DND-41 (cell line): ENCODE data around the gene KLHL14.
"Not testable (repeated sequence)": the region's sequence is repeated elsewhere in the genome, so short reads cannot be mapped to it uniquely, and the experiment has no call there.

Source experiments
- CTCF ChIP-seq: IDR thresholded peaks from 2 replicates; pipeline ENCODE4 v1.5.1; 2012; ENCODE audit warnings: borderline replicate concordance, low read length, moderate library complexity, mild to moderate bottlenecking; ENCODE audit not compliant: poor library complexity, severe bottlenecking; ENCODE audit errors: extremely low read depth
- EZH2 ChIP-seq: IDR thresholded peaks from 3 replicates; pipeline ENCODE4 v1.6.1; 2012; ENCODE audit warnings: borderline replicate concordance, low read depth, mild to moderate bottlenecking, moderate library complexity, low read length, inconsistent platforms; ENCODE audit not compliant: severe bottlenecking

- TF ChIP-seq EZH2, CTCF: not testable (repeated sequence)
Measured at GRCh38 chr18:32637659-32638058, 135.2 kb downstream of the KLHL14 start.
